Measurements from ENCODE around the gene EGLN3.

DNA sequence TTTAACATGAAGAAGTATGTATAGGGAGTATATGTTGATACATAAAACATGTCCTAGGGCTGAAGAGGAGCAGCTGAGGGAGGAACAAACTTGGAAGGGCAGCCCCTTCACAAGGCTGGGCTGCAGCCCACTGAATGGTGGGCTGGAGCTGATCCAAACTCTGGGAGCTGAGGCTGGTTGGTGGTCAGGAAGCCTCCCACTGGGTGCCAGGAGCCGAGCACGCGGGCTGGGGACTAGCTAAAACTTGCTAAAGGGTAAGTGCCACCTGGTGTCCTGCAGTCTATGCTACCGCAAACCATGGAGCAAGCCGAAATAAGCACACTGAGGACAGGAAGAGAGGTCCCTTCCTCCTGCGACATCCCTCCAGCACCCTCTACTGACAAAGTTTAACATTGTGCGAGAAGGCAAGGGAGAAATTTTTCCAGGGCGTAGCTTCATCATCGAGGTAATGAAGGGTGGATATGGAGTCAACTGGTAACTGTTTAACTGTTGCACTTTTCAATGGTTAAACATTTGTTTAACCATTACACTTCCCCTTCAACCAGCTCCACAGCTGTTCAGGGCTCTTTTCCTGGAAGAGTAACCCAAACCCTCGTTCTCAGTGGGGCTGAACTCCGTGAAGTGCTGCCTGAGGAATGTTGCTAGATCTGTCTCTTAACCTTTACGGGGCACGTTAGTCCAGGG lies 42.2 kb downstream of the EGLN3 start:
- TF ChIP-seq POLR2A (IDR thresholded peaks at IDR 0.05) (no peak), EP300 (IDR thresholded peaks at IDR 0.05) (no peak)
- TF ChIP-seq, protein P1, sequence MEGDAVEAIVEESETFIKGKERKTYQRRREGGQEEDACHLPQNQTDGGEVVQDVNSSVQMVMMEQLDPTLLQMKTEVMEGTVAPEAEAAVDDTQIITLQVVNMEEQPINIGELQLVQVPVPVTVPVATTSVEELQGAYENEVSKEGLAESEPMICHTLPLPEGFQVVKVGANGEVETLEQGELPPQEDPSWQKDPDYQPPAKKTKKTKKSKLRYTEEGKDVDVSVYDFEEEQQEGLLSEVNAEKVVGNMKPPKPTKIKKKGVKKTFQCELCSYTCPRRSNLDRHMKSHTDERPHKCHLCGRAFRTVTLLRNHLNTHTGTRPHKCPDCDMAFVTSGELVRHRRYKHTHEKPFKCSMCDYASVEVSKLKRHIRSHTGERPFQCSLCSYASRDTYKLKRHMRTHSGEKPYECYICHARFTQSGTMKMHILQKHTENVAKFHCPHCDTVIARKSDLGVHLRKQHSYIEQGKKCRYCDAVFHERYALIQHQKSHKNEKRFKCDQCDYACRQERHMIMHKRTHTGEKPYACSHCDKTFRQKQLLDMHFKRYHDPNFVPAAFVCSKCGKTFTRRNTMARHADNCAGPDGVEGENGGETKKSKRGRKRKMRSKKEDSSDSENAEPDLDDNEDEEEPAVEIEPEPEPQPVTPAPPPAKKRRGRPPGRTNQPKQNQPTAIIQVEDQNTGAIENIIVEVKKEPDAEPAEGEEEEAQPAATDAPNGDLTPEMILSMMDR (IDR thresholded peaks at IDR 0.05) = no peak

All from upper lobe of left lung (tissue), 4 donors.